HG02798 (cell line): Measurements from ENCODE around the gene TRPT1.

Experiments used
- ATAC-seq: cut with Tn5 transposase; IDR thresholded peaks from one replicate; pipeline ENCODE4 v1.9.1; 2021; ENCODE audit warnings: mild to moderate bottlenecking; ENCODE audit not compliant: unreplicated experiment, poor library complexity

The TRPT1 gene

DNA sequence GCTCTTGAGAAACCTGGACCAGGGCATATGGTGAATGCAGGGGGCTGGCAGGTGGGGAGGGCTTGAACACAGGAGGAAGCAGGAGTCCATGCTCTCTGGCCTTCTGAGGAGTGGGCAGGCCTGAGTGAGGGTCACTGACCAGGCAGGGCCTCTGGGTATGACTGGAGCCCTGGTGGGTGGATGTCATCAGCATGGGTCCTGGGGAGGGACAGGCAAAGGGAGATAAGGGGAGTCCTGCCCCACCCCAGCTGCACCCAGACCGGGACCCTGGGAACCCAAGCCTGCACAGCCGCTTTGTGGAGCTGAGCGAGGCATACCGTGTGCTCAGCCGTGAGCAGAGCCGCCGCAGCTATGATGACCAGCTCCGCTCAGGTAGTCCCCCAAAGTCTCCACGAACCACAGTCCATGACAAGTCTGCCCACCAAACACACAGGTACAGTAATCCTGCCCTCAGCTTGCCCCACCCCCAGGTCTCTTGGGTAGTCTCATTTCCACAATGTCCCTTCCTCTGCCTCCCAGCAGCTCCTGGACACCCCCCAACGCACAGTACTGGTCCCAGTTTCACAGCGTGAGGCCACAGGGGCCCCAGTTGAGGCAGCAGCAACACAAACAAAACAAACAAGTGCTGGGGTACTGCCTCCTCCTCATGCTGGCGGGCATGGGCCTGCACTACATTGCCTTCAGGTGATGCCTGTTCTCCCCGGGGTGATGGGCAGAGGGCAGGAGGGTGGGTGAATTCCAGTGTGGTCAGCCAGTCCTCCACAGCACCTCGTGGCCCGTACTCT lies 6.4 kb upstream of the TRPT1 start:
- ATAC-seq, result no peak

DNA sequence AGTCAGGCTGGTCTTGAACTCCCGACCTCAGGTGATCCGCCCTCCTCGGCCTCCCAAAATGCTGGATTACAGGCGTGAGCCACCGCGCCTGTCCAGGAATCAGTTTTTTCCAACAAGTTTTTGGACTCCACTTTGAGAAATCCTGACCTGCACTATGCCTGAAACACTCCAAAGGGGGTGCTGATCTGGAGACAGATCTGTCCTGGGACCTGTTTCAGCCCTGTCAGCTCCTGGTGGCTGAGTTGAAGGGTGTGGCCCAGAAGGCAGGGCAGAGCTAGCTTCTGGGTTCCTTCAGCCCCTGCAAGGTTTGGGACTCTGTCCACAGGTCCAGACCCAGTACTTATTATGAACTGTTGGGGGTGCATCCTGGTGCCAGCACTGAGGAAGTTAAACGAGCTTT lies 5.6 kb upstream of the TRPT1 start:
- no peak for ATAC-seq

DNA sequence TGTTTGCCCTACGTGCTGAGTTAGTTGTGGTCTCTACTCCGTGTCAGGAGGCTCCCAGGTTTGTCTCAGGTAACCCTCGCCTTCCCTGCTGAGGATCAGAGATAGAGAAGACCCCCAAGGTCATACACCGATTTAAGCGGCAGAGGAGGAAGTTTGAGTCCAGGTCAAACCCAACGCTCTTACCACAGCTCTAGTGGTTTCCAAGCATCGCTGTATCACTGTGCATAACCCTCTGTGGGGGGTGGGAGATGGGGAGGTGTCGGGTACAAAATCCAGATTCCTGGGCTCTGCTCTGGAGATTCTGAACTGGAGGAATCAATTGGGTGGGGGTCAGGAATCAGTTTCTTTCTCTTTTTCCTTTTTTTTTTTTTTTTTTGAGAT lies 5.0 kb upstream of the TRPT1 start:
- ATAC-seq, result no peak

DNA sequence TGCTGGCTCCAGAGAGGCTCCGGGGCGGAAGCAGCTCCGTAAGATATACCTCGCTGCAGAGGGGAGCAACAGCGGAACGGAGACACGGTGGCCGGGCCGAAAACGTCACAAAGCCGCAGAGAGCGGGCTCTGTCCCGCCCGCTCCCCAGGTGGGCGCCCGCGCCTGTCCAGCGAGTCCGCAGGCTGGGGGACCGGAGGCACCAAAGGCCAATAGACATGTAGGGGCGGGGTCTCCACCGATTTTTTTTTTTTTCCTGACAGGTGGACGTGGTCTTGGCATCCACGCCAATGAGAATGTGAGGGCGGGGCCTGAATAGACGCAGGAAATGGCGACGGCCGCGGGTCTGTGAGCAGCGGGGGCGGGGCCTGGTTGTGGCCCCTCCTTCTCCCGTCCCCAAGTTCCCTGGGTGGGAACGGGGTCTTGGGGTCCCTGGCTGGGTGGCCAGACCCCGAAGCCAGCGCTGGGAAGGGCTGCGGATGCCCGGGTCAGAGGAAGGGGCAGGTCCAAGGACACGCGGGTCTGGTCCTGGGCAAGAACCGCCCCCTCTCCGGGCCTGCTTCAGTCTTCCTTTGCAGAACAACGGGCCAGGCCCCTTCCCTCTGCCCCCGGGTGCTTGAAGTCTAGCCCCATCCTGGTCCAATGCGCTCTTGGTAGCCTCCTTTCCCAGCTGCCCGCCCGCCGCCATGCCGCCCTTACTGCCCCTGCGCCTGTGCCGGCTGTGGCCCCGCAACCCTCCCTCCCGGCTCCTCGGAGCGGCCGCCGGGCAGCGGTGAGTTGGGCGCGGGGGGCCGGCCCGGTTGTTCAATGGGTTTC lies 4.4 kb upstream of the TRPT1 start, which contains the start of gene DNAJC4:
TSS of gene DNAJC4 (plus strand) at position 378 of the 814 bp plus-strand sequence. CDS start at position 685, 307 bp downstream.
- ATAC-seq, result peak; percentile 58

DNA sequence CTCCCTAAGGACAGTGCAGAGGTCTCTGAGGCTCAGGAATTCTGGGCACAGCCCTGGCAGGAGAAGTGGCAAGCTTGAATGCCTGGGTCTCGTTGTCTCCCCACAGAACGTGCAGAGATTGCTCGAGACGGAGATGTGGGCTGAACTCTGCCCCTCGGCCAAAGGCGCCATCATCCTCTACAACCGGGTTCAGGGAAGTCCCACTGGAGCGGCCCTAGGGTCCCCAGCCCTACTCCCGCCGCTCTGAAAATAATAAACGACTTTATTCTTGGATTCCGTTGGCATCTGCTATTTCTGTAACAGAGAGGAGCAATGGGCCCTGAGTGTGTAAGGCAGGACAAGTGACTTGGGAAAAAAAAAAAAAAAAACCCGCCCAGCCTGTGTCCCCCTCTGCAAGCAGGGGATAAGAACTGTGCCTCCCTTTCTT lies 3.8 kb upstream of the TRPT1 start:
- no peak for ATAC-seq

GRCh38 chr11:64229090-64229743 lies 3.2 kb upstream of the TRPT1 start:
- no peak for ATAC-seq

DNA sequence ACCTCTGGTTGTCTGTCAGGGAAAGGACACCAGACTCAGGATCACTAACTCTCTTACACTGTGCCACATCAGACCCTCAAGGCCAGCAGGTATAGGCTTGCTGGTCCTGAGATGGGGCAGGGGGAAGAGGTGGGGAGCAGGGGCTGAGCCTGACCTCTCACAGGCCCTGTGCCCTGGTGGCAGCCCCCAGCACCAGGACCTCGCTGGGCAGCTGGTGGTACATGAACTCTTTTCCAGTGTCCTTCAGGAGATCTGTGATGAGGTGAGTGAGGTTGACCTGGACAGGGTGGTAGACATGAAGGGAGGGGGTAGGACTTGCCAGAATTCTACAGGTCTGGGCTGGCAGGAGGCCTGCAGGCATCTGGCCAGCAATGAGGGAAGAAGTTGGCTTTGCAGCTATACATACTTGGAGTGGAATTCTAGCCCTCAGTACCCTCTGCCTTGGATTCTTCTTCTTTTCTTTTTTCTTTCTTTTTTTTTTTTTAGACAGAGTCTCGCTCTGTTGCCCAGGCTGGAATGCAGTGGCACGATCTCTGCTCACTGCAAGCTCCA lies 1.5 kb upstream of the TRPT1 start:
- ATAC-seq, result no peak

DNA sequence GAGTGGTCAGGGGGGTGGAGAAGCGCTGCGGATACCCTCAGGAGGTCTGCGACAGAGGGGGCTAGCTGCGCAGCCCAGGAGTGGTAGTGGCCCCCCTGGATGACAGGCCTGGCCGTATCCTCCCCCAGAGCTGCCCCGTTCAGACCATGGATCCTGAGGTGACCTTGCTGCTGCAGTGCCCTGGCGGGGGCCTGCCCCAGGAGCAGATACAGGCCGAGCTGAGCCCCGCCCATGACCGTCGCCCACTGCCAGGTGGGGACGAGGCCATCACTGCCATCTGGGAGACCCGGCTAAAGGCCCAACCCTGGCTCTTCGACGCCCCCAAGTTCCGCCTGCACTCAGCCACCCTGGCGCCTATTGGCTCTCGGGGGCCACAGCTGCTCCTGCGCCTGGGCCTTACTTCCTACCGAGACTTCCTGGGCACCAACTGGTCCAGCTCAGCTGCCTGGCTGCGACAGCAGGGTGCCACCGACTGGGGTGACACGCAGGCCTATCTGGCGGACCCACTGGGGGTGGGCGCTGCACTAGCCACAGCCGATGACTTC lies 593 bp upstream of the TRPT1 start:
- ATAC-seq, result peak; percentile 33

- no peak for ATAC-seq
These were observed 937 bp downstream of the TRPT1 start for GRCh38 chr11:64224891-64225607.

DNA sequence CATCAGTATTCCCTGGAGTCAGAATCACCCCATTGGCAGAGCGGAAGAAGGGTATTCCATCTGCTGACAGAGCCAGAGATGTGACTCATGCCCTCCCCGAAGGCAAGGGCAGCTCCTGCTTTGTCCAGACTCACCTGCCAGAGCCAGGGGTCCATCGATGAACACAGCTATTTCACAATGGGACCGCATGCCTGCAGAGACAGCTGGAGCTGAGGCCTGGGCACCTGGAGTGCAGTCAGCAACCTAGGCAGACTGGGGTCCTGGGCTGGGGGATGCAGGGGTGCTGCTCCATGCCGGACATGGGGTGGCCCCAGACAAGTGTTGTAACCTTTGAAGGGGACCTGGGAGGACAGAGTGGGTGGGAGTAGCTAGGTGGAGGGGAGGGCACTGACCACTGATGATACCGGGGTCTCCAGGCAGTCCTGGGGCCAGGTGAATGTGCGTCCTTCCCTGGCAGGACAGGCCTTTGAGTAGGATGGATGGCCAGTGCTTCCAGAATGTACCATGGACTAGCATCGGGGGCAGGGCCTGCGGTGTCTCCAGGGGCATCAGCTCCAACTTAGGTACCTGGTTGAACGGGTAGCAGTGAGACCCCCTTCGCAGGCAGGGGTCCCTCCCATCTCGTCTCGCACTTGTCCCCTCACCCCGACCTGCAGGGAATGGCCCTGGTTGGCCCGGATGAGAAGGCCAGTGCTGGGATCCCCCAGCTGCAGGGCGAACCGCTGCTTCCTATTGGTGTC lies 1.7 kb downstream of the TRPT1 start:
- ATAC-seq, result no peak

- ATAC-seq, result no peak
These were observed 2.9 kb downstream of the TRPT1 start for GRCh38 chr11:64223001-64223651.

GRCh38 chr11:64222651-64223000 lies 3.4 kb downstream of the TRPT1 start:
- ATAC-seq, result no peak

DNA sequence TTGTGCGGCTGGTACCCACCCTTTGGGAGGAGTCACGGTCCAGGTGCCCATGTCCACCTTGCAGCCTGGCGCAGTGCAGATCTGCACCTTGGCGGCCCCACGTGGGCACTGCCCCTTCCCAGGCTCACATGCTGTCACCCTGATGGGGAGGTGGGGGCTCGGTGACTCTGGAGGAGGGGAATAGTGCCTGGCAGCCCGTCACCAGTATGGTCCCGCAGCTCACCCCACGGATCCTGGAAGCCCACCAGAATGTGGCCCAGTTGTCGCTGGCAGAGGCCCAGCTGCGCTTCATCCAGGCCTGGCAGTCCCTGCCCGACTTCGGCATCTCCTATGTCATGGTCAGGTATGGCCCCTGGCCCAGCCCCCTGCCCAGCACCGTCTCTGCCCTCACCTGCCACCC lies 5.2 kb downstream of the TRPT1 start:
- ATAC-seq, result no peak

GRCh38 chr11:64220271-64220670 lies 5.7 kb downstream of the TRPT1 start:
- no peak for ATAC-seq

- no peak for ATAC-seq
These were observed 6.2 kb downstream of the TRPT1 start for GRCh38 chr11:64219755-64220154.

DNA sequence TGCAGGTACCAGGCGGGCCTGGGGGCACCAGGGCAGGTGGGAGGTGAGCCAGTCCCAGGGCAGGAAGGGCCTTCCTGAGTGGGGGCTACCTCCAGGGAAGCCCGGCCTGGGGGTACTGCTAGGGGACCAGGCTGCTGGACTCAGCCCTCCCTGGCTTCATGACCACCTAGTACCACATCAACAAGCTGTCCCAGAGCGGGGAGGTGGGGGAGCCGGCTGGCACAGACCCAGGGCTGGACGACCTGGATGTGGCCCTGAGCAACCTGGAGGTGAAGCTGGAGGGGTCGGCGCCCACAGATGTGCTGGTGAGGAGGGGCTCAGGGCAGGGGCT lies 6.7 kb downstream of the TRPT1 start:
- no peak for ATAC-seq

GRCh38 chr11:64218628-64219353 lies 7.2 kb downstream of the TRPT1 start:
- no peak for ATAC-seq

DNA sequence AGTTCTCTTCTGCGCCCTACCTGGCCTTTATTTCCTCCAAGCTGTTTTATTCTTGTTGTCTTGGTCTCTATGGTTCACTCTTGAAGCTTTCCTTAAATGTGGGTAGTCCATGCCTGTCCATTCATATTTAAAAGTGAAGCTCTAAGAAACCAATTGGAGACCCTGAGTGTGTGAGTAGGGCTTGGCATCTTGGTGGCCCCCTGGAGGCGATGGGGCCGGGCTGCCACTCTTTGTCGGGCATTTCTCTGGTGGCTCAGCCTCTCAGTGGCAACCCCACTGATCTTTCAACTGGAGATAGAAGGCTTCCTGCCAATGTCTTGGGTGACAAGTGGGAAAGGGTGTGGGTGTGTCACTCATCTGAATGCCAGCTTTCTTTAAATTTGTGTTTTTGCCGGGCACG lies 9.1 kb downstream of the TRPT1 start:
- no peak for ATAC-seq
